PC-9 (cell line): ENCODE data around the gene ASIC3. TPM values are rescaled to one million over a fixed set of nuclear protein-coding genes. Genes with fewer than 3 reads are reported as not detected.
A peak's percentile ranks its signal among the peaks of the same experiment; 100 is the strongest.
"Not testable (repeated sequence)": the region's sequence is repeated elsewhere in the genome, so short reads cannot be mapped to it uniquely, and the experiment has no call there.

Source experiments
- BruUV-seq: library from RNA; stranded (reverse); fragments of 400-500 nt; replicated peaks from 2 replicates; lab custom pipeline; 2021; lab: Mats Ljungman, UMichigan
- CTCF ChIA-PET: fragments of 300-600 bp; sonication (Branson Sonifier 250); formaldehyde crosslinking; loops from one replicate; lab custom pipeline; 2022; ENCODE audit warnings: antibody characterized with exemption; lab: Charles Lee
- POLR2A ChIA-PET: fragments of 300-600 bp; sonication (Branson Sonifier 250); formaldehyde crosslinking; loops from one replicate; lab custom pipeline; 2022; ENCODE audit warnings: antibody characterized with exemption; ENCODE audit not compliant: unreplicated experiment; lab: Charles Lee
- DNase-seq, 2 experiments: peaks; one replicate each; pipeline versions ENCODE4 v3.0.0 to v3.0.0-alpha.2; 2015 to 2022; ENCODE audit warnings: mixed read lengths in 1 of 2
- H2AFZ ChIP-seq: fragments of 200-600 bp; sonication (generic); 2 replicates; pipeline ENCODE4 v1.8.1; 2017; ENCODE audit warnings: antibody characterized with exemption
- H3F3A ChIP-seq: fragments of 200-600 bp; sonication (generic); 2 replicates; pipeline ENCODE4 v1.8.1; 2017; ENCODE audit warnings: antibody characterized with exemption, mild to moderate bottlenecking, low read depth; ENCODE audit not compliant: insufficient read depth
- H3K27ac ChIP-seq: fragments of 200-600 bp; sonication (generic); 2 replicates; pipeline ENCODE4 v1.6.1; 2016; ENCODE audit warnings: mixed run types
- H3K27me3 ChIP-seq: fragments of 200-600 bp; sonication (generic); 2 replicates; pipeline ENCODE4 v1.6.1; 2016; ENCODE audit warnings: low read depth, mixed run types; ENCODE audit not compliant: insufficient read depth
- H3K36me3 ChIP-seq: fragments of 200-600 bp; sonication (generic); 2 replicates; pipeline ENCODE4 v1.6.1; 2016; ENCODE audit warnings: low read depth, mixed run types
- H3K4me1 ChIP-seq: fragments of 200-600 bp; sonication (generic); replicated peaks from 2 replicates; pipeline ENCODE4 v1.6.1; 2016; ENCODE audit warnings: mixed run types; ENCODE audit not compliant: insufficient read depth
- H3K4me2 ChIP-seq: fragments of 200-600 bp; sonication (generic); 2 replicates; pipeline ENCODE4 v1.6.1; 2017; ENCODE audit warnings: mixed run types
- H3K4me3 ChIP-seq: fragments of 200-600 bp; sonication (generic); 2 replicates; pipeline ENCODE4 v1.6.1; 2016; ENCODE audit warnings: mixed run types
- H3K79me2 ChIP-seq: fragments of 200-600 bp; sonication (generic); 2 replicates; pipeline ENCODE4 v1.6.1; 2017; ENCODE audit warnings: low read depth, mixed run types
- H3K9me2 ChIP-seq: fragments of 200-600 bp; sonication (generic); 2 replicates; pipeline ENCODE4 v1.8.1; 2017; ENCODE audit warnings: mild to moderate bottlenecking; ENCODE audit not compliant: insufficient read depth
- H3K9me3 ChIP-seq: fragments of 200-600 bp; sonication (generic); 2 replicates; pipeline ENCODE4 v1.8.1; 2016; ENCODE audit warnings: low read depth; ENCODE audit not compliant: insufficient read depth
- H4K20me1 ChIP-seq: fragments of 200-600 bp; sonication (generic); 2 replicates; pipeline ENCODE4 v1.8.1; 2017; ENCODE audit not compliant: insufficient read depth
- EZH2 ChIP-seq: fragments of 200-600 bp; sonication (generic); IDR thresholded peaks from 2 replicates; pipeline ENCODE4 v1.8.0; 2017; ENCODE audit warnings: antibody characterized with exemption, low read depth
- intact Hi-C: fragments of 100-400 bp; cut with micrococcal nuclease; formaldehyde crosslinking; loops from one replicate; pipeline ENCODE4 v1.10.0; 2022; ENCODE audit not compliant: unreplicated experiment
- total RNA-seq: library from RNA; stranded (reverse); gene quantifications from 2 replicates; pipeline ENCODE4 v1.2.3, GENCODE V29; 2021
- TF ChIP-seq, protein P1 (sequence below): fragments of 200-600 bp; sonication (generic); conservative IDR thresholded peaks from 2 replicates; pipeline ENCODE4 v1.6.1; 2017; ENCODE audit warnings: mixed run types, antibody characterized with exemption, mild to moderate bottlenecking, moderate library complexity

The ASIC3 gene
- total RNA-seq, 1 experiment from 2014 or later, result 10.5 TPM

DNA sequence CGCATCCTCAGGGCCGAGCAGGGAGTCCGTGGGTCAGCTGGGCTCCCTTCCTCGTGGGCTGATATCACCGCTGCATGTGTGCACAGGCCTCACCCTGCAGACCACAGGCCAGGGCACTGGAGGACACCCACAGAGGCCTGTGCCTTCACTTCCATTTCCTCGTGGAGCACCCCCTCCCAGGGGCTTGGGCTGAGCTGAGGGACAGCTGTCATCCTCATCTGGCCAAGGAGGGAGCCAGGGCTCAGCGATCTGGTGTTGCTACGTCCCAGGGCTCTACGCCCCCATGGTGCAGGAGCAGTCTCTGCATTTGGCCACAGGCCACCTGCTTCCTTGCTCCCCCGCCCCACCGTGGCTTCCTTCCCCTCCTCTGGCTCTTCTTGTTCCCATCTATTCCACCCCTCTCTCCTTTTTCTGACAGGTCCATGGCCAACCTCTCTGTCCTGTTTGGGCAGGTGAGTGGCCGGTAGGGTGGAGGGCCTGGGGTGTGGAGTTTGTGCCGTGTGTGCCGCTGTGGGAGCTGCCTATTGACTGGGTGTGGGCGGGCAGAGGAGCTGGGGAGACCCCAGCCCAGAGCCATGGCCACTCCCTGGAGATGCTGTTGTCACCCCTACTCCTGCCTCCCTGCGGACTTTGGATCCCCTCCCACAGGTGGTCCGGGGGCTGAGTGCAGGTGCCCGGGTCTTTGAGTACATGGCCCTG lies 8.3 kb upstream of the ASIC3 start:
- H3K27ac ChIP-seq, result no peak overlapping the region
- BruUV-seq, result no TSS peak
- CTCF ChIA-PET, result no interaction called here

DNA sequence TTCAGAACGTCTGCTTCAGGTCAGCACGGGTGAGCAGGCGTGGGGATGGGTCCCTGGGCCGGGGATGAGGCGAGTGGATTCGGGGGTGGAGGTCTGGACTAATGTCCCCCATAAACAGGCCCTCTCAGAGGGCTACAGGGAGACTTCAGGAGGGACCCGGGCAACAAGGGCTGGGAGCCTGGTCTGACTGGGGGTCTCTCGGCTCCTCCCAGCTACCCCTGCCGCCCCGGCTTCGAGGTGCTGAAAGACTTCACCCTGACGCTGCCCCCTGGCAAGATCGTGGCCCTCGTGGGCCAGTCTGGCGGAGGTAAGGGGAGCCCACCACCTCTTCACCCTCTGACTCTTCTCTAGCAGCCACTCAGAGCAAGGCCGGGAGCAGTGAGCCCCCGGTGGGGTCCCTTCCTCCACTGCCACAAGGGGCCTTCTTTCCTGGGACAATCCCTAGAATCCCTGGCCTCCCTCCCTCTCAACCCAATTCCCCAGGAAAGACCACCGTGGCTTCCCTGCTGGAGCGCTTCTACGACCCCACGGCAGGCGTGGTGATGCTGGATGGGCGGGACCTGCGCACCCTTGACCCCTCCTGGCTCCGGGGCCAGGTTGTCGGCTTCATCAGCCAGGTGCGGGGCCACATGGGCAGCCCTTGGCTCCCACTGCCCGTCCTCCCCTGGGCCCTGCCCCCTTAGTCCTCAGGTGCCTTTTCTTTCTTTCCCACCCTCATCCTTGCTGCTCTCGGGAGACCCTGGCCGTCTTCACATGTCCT lies 7.5 kb upstream of the ASIC3 start:
- intact Hi-C loops, result no loop called here
- Histone ChIP-seq H3K9me2 (no peaks in the 10 kb centered on the region), H3K27ac (no peak overlapping the region), H3K4me2 (no peak overlapping the region), H3K79me2 (no peaks in the 10 kb centered on the region), H3K36me3 (no peaks in the 10 kb centered on the region; the same call in 1 of the 2 replicates), H2AFZ (no peak overlapping the region), H3K4me3 (no peak overlapping the region), H4K20me1 (peaks cover 5% of the 10 kb centered on the region; the same call in 1 of the 2 replicates), H3K4me1 (peaks cover 26% of the 10 kb centered on the region), H3K27me3 (no peaks in the 10 kb centered on the region), H3K9me3 (no peaks in the 10 kb centered on the region), H3F3A (peaks cover 25% of the 10 kb centered on the region)
- TF ChIP-seq EZH2, result no peak
- TF ChIP-seq, protein P1, sequence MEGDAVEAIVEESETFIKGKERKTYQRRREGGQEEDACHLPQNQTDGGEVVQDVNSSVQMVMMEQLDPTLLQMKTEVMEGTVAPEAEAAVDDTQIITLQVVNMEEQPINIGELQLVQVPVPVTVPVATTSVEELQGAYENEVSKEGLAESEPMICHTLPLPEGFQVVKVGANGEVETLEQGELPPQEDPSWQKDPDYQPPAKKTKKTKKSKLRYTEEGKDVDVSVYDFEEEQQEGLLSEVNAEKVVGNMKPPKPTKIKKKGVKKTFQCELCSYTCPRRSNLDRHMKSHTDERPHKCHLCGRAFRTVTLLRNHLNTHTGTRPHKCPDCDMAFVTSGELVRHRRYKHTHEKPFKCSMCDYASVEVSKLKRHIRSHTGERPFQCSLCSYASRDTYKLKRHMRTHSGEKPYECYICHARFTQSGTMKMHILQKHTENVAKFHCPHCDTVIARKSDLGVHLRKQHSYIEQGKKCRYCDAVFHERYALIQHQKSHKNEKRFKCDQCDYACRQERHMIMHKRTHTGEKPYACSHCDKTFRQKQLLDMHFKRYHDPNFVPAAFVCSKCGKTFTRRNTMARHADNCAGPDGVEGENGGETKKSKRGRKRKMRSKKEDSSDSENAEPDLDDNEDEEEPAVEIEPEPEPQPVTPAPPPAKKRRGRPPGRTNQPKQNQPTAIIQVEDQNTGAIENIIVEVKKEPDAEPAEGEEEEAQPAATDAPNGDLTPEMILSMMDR, result no peak
- ChIA-PET CTCF (no interaction called here), POLR2A (no interaction called here)
- no TSS peak for BruUV-seq
- DNase-seq, result no peak

More for the DNA sequence above, 8.3 kb upstream of the ASIC3 start:
- H2AFZ ChIP-seq, result no peak overlapping the region
- TF ChIP-seq, protein P1, result no peak
- TF ChIP-seq EZH2, result no peak
- H3K27me3 ChIP-seq, result no peaks in the 10 kb centered on the region
- H3F3A ChIP-seq, result peaks cover 25% of the 10 kb centered on the region
- no peaks in the 10 kb centered on the region for H3K79me2 ChIP-seq
- no peaks in the 10 kb centered on the region for H3K9me2 ChIP-seq
- no peaks in the 10 kb centered on the region; the same call in 1 of the 2 replicates for H3K36me3 ChIP-seq
- no peak for DNase-seq
- POLR2A ChIA-PET, result interaction anchor here (0.6 kb wide), 1 partner anchor 124 kb away, joined by 3 read pairs; no protein-coding TSS in a partner anchor
- peak overlapping the region; percentile 68 for H3K4me2 ChIP-seq
- H4K20me1 ChIP-seq, result peaks cover 5% of the 10 kb centered on the region; the same call in 1 of the 2 replicates
- intact Hi-C loops, result loop anchor here (1.0 kb wide), 2 partner anchors 12 to 18 kb away; partner anchors contain the start of gene ABCB8
- peaks cover 26% of the 10 kb centered on the region for H3K4me1 ChIP-seq
- no peak overlapping the region for H3K4me3 ChIP-seq
- H3K9me3 ChIP-seq, result no peaks in the 10 kb centered on the region

DNA sequence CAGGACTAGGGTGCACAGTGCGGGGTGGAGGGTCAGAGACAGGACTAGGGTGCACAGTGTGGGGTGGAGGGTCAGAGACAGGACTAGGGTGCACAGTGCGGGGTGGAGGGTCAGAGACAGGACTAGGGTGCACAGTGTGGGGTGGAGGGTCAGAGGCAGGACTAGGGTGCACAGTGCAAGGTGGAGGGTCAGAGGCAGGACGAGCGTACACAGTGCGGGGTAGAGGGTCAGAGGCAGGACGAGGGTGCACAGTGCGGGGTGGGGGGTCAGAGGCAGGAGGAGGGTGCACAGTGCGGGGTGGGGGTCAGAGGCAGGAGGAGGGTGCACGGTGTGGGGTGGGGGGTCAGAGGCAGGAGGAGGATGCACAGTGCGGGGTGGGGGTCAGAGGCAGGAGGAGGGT lies 4.9 kb upstream of the ASIC3 start:
- intact Hi-C loops, H3K27me3 ChIP-seq, POLR2A ChIA-PET, H3K79me2 ChIP-seq, H3K9me2 ChIP-seq, H3K9me3 ChIP-seq, H2AFZ ChIP-seq, BruUV-seq, H3K36me3 ChIP-seq, H3K27ac ChIP-seq, H3K4me2 ChIP-seq, H4K20me1 ChIP-seq, H3K4me3 ChIP-seq, CTCF ChIA-PET, DNase-seq: not testable (repeated sequence)
- Histone ChIP-seq H3F3A (peaks cover 32% of the 10 kb centered on the region), H3K4me1 (peaks cover 38% of the 10 kb centered on the region)
